Measurements from ENCODE around the gene ADAP1. TPM values are rescaled to one million over a fixed set of nuclear protein-coding genes. Genes with fewer than 3 reads are reported as not detected.

ADAP1 gene
- total and polyA plus RNA-seq, 2 of the 13 experiments (the other 11 are each of a cell fraction or from before 2014, with no cell fraction given): 10.5 to 24.6 TPM

DNA sequence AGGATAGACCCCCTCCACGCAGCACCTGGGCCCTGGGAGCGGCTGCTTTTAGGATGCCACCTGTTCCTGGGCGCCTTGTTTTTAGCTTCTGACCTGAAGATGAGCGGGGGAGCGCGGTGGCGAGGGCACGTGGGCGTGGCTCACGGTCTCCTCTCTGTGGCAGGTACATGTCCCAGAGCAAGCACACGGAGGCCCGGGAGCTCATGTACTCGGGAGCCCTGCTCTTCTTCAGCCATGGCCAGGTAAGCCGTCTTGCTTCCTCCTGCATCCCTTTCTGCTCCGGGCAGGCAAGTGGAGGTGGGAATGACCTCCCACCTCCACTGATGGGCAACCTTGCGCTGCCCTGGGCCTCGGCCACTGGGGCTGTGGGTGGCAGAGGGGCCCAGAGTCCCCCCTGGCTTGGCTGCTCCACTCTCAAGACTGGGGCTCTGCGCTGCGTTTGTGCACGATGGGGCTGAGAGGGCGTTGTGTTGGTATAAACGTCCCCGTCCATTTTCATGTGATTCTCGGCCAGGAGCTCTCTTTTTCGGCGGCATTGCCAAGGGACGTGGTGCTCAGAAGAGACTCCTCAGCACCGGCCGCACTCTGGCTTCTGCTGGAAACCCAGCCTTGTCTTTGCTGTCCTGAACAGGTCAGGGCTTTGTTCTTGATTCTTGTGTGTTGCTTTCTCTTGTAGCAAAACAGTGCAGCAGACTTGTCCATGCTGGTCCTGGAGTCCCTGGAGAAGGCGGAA is 68.4 kb downstream of the ADAP1 start:
- Histone ChIP-seq H3K9ac (ENCODE audit: insufficient read depth, low read depth, low read length) (no peak overlapping the region), H4K20me1 (ENCODE audit: insufficient read depth, low read length) (peaks cover 22% of the 10 kb centered on the region; the same call in 1 of the 2 replicates), H3K4me3 (replicated peaks in 1 of 3; ENCODE audit: insufficient read depth in 1 of 3, low read depth in 2 of 3, low read length in 3 of 3) (no peak overlapping the region), H3K36me3 (replicated peaks in 1 of 2; ENCODE audit: control insufficient read depth in 1 of 2, insufficient read depth in 2 of 2, low read length in 2 of 2) (peaks cover 33 to 46% of the 10 kb centered on the region in 2 experiments; a peak in 4 of 5 replicates), H3K4me2 (ENCODE audit: low read depth, low read length) (no peak overlapping the region), H3K9me3 (ENCODE audit: low read length) (no peaks in the 10 kb centered on the region), H2AFZ (ENCODE audit: low read length) (no peak overlapping the region), H3K27ac (ENCODE audit: extremely low read length, insufficient read depth, low read length) (no peak overlapping the region), H3K4me1 (ENCODE audit: insufficient read depth, low read length) (peaks cover 13% of the 10 kb centered on the region), H3K79me2 (ENCODE audit: insufficient read depth, low read length) (peaks cover 75% of the 10 kb centered on the region), H3K27me3 (ENCODE audit: control insufficient read depth in 1 of 2, insufficient read depth in 2 of 2, low read length in 2 of 2) (no peaks in the 10 kb centered on the region)
- ATAC-seq: no peak
- no TSS peak for BruUV-seq (replicated peaks)
- in situ Hi-C loops (cut with HindIII; ENCODE audit: extremely low pct_ligation_motif_present, low pct_unique_long_range_greater_than_20kb) (no loop called here), intact Hi-C loops (cut with micrococcal nuclease; ENCODE audit: unreplicated experiment) (no loop called here)
- 94% methylated on average over 24 of the region's 30 CpGs for WGBS (ENCODE audit: low lambda C conversion rate)
- no peak for DNase-seq (ENCODE audit: low spot score)
- POLR2A ChIA-PET: no interaction called here
- no peak for FAIRE-seq
- CTCF ChIA-PET (ENCODE audit: low intra/inter-chr PET ratio, low total read pairs): no interaction called here
- TF ChIP-seq DMAP1 (CRISPR knock-in tag; IDR thresholded peaks at IDR 0.05) (no peak), FOXK2 (IDR thresholded peaks at IDR 0.05) (no peak), AGO2 (optimal IDR thresholded peaks at IDR 0.05; ENCODE audit: low read depth, low read length) (peak; percentile 7), ZNF20 (CRISPR knock-in tag; IDR thresholded peaks at IDR 0.05) (no peak), POLR2AphosphoS5 (IDR thresholded peaks at IDR 0.05; ENCODE audit: low read depth, low read length) (no peak)
- TF ChIP-seq, protein P1, sequence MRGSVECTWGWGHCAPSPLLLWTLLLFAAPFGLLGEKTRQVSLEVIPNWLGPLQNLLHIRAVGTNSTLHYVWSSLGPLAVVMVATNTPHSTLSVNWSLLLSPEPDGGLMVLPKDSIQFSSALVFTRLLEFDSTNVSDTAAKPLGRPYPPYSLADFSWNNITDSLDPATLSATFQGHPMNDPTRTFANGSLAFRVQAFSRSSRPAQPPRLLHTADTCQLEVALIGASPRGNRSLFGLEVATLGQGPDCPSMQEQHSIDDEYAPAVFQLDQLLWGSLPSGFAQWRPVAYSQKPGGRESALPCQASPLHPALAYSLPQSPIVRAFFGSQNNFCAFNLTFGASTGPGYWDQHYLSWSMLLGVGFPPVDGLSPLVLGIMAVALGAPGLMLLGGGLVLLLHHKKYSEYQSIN (CRISPR knock-in tag; IDR thresholded peaks at IDR 0.05; ENCODE audit: borderline replicate concordance): no peak
- TF ChIP-seq, protein P2, sequence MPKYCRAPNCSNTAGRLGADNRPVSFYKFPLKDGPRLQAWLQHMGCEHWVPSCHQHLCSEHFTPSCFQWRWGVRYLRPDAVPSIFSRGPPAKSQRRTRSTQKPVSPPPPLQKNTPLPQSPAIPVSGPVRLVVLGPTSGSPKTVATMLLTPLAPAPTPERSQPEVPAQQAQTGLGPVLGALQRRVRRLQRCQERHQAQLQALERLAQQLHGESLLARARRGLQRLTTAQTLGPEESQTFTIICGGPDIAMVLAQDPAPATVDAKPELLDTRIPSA (CRISPR knock-in tag; IDR thresholded peaks at IDR 0.05; ENCODE audit: borderline replicate concordance): no peak
